GM19463 (cell line): ENCODE results near the gene PLEKHG5.

Experiments
- ATAC-seq: cut with Tn5 transposase; IDR thresholded peaks from one replicate; pipeline ENCODE4 v1.9.1; 2021; ENCODE audit warnings: mild to moderate bottlenecking, moderate library complexity; ENCODE audit not compliant: unreplicated experiment

PLEKHG5 gene

GRCh38 chr1:6509919-6510291 lies 18.4 kb upstream of the PLEKHG5 start:
- ATAC-seq = no peak

- no peak for ATAC-seq
Measured at GRCh38 chr1:6509220-6509918, 17.9 kb upstream of the PLEKHG5 start.

GRCh38 chr1:6508816-6509189 lies 17.3 kb upstream of the PLEKHG5 start:
- no peak for ATAC-seq

DNA sequence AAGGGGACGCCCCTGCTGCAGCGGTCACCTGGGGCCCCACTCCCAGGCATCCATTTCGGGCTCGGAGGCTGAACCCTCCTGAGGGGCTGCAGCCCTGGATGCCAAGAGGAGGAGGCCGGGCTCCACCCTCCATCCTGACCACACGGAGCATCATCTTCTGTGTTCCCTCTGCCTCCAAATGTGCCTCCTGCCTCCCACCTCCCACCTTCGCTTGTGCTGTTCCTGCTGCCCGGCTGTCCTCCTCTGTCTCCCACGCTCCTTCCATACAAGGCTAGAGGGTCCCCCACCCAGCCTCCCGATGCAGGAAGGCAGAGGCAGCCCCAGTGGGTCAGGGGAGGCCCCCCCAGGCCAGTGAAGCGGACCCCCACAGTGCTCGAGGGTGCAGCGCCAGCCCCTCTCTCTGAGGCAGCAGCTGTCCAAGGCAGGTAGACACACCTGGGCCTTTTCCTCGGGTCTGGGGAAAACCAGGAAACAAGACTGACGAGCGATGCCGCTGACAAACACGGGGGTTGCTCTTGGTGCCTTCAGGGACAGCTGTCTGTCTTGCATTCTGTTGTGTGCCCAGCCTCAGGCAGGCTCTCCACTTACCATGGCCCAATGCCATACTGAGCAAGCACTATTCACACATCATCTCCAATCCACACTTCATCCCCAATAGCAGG lies 16.8 kb upstream of the PLEKHG5 start:
- no peak for ATAC-seq

- no peak for ATAC-seq
Measured at GRCh38 chr1:6507461-6507911, 16.0 kb upstream of the PLEKHG5 start.

DNA sequence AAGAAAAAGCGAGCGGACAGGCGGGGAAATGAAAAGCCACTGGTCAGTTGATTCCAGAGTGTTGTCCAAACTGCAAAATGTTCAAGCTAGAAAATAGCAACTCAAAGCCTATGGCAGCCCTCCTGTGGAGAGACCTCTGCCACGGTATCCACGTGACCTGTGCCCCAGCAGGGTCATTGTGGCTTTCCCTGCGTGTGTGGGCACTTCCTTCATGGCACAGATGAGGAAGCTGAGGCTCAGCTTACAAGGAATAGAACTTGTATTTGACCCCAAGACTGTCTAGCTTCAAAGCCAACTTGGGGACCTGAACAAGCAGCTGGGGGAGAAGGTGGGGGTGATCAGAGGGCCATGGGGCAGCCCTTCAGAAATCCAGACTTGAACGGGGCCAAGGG lies 15.6 kb upstream of the PLEKHG5 start:
- no peak for ATAC-seq

DNA sequence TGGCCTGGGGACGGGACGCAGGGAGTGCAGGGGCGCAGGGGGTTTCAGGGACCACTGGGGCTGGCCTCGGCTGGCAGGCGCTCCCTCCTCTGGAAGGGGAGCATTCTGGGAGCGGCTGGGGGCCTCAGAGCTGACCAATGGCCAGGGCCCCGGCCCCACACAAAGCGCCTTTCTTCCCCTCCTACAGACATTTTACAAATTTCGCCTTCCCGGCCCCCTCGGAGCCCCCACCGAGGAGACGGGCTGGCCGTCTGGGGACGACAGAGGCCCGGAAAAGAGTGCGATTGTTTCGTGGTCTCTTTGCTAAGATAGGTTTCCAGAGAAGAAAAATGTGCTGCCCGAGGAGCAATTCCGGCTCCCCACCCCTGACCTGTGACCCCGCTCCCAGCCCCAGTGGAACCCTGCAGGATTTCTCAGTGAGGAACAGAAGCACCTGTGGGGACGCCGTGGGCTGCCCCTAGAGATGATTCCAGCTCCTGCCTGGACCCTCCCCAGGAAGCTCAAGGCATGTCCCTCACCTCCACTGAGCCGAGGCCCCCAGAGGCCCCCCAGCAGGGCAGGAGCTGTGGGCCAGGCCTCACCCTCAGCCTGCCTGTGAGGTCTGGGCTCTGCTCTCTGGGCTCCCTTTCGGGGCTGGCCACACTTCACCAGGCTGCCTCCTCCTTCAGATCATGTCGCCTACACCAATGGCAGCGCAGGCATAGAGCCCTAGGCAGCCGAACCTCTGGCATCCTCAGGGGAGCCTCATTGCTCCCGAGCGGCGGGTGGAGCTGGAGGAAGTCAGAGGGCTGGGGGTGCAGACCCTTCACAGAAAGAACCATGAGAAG lies 15.0 kb upstream of the PLEKHG5 start:
- ATAC-seq = no peak

- no peak for ATAC-seq
Measured at GRCh38 chr1:6505367-6506209, 14.1 kb upstream of the PLEKHG5 start.

DNA sequence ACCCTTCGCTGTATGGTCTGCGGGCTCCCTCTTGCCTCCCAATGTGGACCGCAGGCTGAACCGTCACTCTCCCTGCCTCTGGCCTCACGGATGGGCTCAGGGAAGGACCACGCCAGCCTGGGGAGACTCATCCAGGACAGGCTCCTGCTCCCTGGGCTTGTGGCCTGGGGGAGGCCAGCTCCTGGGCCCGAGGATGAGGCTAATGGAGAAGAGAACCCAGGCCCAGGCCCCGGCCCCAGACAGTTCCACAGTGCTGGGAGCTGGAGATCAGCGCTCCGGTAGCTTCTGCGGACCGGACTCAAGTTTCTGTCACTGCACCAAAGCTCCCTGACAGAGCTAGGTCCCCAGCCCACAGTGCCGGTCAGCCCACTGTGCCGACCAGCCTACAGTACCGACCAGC lies 13.4 kb upstream of the PLEKHG5 start:
- no peak for ATAC-seq

- ATAC-seq = no peak
Measured at GRCh38 chr1:6503884-6504602, 12.6 kb upstream of the PLEKHG5 start.

DNA sequence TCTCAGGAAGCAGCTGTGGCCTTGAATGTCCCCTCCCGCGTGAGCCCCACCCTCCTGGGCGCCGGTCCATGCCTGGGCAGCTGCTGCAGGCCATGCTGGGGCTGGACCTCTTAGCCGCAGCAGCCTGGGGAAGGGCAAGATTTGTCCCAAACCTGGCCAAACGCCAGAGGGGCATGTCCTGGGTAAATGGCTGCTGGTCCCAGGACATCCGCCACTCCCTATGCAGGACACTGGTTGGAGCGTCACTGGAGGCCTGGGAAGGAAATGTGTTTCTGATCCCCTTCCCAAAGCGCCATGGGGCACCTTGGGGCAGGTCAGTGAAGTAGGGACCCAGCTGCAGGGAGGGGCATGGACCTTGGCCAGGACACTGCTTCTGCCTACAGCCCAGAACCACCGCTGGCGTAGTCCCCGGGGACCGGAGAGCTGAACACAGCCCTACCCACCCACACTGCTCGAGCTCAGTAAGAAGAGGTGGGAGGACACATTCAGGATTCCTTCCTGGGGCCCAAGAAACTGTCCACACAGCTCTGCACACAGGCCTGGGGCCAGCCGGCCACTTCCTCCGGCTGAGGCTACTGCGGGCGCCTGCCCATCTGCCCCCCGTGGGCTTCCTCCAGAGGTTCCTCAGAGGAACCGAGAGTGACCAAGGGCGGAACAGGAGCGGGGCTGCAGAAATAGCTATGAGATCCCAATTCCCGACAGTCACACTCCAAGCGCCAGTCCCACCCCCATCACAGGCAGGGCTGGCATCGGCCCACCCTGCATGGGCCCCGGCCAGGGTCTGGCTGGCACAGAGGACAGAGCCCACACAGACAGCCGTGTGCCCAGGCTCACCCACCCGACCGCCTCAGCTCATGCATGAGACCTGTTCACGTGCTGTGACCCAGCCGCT lies 10.8 kb upstream of the PLEKHG5 start:
- ATAC-seq = no peak

DNA sequence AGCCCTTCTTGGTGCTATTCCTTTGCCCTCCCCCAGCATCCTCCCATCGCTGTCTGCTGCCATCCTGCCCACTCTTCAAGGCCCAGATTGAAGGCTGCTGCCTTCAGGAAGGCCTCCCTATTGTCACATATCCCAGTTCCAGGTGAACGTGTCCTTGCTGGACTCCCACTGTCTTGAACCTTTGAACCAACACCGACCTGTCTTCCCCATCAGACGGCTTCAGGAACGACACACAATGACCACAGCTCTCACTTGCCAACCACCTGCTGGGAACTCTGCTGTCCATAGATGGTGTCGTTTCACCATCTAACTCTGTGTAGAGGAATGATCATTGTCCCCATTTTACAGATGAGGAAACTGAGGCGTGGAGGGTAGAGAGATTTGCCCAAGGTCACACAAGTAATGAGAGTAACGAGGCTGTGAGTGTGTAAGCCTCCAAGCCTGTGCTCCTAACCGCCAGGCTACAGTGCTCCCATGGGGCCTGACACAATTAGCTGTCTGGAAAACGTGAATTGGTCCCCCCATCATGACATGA lies 9.9 kb upstream of the PLEKHG5 start:
- no peak for ATAC-seq

DNA sequence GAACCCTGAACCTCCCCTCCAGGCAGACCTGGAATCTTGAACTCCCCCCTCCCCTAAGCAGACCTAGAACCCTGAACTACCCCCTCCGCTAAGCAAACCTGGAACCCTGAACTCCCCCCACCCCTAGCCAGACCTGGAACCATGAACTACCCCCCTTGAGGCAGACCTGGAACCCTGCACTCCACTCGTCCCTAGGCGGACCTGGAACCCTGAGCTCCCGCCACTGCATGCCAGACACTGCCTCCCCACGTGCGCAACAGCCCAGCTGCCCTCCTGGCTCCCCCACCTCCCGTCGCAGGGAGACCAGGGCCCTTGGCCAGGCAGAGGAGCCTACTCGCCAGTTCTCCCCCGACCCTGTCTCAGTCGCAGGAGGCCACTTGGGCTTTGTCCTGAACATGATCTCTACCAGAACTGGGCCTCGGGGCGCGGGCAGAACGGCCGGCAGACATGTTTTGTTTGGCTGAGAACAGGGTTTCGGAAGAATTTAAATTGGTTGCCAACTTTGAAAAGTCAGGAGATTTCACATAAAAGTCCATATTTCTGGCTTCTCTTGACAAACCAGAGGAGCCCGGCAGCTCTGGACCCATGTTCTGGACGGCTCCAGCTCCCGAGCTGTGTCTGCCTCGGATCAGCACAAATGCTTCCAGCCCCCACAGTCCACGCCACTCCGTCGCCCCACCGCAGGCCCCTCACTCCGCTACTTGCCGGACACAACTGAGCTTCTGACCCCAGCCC lies 9.2 kb upstream of the PLEKHG5 start:
- ATAC-seq = no peak

DNA sequence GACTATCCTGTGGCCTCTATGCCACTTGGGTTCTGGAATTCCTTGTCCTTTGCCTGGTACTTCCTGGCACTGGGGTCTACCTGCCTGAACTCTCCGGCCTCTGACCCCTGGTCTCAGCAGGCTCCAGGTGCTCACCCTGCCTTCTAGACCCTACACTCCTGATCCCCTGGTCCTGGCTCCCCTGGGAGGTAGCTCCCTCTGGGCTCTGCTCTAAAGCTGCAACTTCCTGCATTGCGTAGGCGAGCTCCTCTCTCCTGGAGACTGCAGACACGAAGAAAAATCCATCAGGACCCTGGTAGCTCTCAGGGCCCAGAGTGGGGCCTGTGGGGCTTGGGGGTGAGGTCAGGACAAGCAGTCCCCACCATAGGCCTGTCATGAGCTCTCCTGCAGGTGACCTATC lies 7.8 kb upstream of the PLEKHG5 start:
- no peak for ATAC-seq

GRCh38 chr1:6498576-6499111 lies 7.2 kb upstream of the PLEKHG5 start:
- ATAC-seq = no peak

GRCh38 chr1:6497867-6498575 lies 6.6 kb upstream of the PLEKHG5 start:
- ATAC-seq = no peak

GRCh38 chr1:6497215-6497866 lies 5.9 kb upstream of the PLEKHG5 start:
- no peak for ATAC-seq
